Measurements from ENCODE around the gene GNRH2.
"Not testable (repeated sequence)": the region's sequence is repeated elsewhere in the genome, so short reads cannot be mapped to it uniquely, and the experiment has no call there.

GNRH2 gene

DNA sequence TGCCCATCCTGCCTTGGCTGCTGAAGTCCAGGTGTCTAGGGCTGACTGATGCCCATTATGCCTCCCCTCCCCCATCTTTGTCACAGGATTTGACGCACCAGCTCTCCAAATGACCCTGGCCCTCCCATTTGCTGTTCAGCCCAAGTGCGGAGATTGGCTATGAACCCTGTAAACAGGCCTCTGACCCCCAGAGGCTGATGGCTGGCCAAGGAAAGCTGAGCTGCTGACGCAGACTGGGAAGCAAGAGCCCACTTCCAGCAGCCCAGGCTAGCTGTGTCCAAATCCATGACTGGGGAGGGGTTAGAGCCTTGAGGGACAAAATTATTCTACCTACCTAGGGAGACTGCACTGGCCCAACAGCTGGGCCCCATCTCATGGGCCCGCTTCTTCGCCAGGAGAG lies 797 bp upstream of the GNRH2 start:
- DNase-seq (ENCODE audit: low read depth), result no peak

DNA sequence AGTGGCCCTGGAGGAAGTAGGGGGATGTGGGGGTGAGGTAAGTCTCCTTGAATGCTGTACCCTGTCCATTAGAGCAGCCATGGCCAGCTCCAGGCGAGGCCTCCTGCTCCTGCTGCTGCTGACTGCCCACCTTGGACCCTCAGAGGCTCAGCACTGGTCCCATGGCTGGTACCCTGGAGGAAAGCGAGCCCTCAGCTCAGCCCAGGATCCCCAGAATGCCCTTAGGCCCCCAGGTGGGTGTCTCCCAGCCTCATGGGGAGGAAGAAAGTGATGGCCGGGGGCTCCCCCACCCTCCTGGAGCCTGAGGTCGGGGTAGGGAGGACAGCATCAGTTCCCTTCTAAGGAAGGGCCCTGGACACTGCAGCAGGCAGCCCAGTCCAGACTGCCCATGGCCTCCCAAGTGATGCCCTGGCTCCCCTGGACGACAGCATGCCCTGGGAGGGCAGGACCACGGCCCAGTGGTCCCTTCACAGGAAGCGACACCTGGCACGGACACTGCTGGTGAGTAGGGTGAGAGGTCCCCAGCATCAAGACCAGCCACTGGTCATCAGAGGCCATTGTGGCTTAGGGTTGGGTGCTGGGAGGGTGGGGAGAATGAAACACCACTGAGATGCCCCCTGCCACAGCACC lies 1.0 kb downstream of the GNRH2 start:
- no peak for DNase-seq (ENCODE audit: low read depth)

DNA sequence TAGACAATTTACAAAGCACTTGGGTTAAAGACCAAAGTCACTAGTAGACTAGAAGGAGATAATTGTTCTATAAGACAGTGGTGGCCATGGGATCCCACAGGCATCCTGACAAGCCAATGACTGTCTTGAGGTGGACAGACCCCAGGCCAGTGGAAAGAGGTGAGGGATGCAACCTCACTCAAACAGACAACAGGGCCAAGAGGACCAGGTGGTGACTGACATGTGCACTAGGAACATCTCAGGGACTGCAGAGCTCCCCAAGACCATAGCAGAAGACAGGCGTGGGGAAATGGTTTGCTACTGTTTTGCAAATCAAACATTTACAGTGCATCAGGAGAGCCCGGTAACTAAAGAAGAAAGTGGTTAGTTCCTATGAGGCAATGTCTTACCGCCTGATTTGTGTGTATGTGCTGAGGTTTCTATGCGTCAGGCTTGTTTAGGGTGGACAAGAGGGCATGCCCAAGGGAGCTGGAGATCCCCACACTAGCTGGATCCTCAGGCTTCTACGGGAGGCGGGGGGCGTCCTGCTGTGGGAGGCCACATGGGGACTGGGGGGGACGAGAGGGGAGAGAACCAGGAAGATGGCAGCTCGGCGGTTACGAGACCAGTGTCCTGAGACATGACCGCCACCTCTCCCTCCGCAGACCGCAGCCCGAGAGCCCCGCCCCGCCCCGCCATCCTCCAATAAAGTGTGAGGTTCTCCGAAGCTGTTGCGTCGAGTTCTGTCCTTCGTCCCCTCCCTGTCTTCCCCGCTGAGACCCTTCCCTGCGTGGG lies 1.8 kb downstream of the GNRH2 start:
- no peak for DNase-seq (ENCODE audit: low read depth)

DNA sequence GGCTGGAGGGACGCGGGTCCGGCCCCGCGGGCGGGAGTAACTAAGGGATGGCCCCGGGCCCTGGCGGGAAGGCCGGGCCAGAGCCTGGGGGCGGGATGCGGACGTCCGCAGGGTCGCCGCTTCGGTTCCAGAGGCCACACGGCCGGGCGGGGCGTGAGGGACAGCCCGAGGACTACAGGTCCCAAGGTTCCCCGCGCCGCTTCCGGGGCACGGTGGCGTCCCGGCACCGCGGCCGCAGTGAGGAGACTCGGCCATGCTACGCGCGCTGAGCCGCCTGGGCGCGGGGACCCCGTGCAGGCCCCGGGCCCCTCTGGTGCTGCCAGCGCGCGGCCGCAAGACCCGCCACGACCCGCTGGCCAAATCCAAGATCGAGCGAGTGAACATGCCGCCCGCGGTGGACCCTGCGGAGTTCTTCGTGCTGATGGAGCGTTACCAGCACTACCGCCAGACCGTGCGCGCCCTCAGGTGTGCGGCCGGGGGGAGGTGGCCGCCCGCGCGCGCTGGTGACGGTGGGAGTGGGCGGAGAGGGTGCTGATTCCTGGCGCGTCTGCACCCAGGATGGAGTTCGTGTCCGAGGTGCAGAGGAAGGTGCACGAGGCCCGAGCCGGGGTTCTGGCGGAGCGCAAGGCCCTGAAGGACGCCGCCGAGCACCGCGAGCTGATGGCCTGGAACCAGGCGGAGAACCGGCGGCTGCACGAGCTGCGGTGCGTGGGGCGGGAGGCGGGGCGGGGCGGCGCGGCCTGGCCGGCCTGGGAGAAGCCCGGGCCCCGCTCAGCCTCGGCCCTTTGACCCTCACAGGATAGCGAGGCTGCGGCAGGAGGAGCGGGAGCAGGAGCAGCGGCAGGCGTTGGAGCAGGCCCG lies 2.6 kb downstream of the GNRH2 start, which contains the start of gene MRPS26:
Gene MRPS26 (plus strand): TSS at position 237 of the 861 bp plus-strand sequence. CDS start 17 bp downstream, at position 254.
- DNase-seq (ENCODE audit: low read depth), result peak; percentile 68

DNA sequence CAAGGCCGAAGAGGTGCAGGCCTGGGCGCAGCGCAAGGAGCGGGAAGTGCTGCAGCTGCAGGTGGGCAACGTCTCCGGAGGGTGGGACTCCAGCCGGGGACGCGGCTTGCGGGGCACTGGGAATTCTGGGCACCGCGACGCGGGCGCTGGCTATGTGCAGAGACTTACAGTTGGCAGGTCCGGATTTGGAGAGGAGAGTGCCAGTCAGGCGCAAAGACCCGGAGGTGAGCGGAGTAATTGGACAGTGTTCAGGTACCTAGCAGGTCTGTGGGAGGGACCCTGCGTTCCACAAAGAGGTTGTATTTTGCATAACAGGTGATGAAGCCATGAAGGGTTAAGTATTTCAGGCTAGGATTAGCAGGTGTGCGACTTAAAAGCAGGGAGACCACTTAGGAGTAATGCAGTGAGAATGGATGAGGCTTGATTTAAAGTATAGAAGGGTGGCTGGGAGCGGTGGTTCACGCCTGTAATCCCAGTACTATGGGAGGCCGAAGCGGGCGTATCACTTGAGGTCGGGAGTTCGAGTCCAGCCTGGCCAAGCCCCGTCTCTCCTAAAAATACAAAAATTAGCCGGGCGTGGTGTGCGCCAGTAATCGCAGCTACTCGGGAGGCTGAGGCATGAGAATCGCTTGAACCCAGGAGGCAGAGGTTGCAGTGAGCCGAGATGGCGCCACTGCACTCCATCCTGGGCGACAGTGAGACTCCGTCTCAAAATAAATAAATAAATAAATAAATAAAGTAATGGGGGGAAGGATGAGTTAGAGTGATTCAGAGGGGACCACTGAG lies 3.4 kb downstream of the GNRH2 start:
- no peak for DNase-seq (ENCODE audit: low read depth)

DNA sequence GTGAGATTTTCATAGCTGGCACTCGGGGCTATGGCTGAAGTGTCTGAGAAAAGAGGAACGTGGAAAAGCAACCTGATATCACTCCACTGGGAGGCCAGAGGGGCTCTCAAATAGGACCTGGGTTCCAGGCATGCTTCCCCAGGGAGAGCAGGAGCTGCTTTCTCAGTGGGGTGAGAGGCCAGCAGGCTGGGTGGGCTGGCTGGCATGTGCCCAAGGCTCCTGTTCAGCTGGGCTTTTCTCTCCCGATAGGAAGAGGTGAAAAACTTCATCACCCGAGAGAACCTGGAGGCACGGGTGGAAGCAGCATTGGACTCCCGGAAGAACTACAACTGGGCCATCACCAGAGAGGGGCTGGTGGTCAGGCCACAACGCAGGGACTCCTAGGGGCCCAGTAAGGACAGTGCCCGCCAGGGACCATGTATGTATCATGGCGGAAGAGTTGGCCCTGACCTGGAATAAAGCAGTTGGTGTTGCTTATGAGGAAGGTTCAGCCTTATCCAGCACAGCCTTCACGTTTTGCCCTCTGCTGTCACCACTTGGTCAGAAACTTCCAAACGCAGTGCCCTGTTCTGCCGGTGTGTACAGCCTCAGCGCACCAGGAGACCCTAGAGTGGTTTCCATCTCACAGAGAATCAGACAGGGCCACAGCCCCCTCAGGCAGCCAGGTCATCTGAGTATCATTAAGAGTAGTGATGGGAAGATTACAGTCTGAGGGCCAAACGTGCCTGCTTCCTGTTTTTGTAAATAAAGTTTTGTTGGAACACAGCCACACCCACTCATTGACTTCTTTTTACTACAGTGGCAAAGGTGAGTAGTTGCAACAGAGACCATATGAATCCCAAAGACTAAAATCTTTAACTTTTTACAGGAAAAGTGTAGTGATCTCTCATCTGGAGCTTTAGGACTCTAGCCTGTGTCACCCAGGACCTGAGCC lies 4.3 kb downstream of the GNRH2 start:
- DNase-seq (ENCODE audit: low read depth), result no peak

DNA sequence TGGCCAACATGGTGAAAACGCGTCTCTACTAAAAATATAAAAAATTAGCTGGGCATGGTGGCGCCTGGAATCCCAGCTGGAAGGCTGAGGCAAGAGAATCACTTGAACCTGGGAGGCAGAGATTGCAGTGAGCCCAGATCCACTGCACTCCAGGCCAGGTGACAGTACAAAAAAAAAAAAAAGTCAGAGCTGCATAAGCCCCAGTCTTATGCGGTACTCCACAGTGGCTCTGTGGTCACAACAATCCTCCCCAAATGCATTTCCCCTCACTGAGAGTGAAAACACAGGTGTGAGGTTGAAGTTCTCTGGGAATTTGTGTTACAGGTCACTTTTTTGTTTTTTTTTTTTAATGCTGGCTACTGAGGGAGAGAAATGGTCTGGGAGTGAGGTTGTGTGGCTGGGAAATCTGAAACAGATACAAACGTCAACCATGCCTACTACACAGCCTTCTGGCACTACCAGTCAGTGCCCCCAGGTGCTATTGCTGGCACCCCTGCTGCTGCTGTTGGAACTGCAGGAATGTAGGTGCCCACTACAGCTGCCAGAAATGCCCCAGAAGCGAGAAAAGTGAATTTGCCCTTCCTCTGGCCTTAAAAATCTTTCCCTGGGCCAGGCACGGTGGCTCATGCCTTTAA lies 8.1 kb downstream of the GNRH2 start:
- no peak for DNase-seq (ENCODE audit: low read depth)

DNA sequence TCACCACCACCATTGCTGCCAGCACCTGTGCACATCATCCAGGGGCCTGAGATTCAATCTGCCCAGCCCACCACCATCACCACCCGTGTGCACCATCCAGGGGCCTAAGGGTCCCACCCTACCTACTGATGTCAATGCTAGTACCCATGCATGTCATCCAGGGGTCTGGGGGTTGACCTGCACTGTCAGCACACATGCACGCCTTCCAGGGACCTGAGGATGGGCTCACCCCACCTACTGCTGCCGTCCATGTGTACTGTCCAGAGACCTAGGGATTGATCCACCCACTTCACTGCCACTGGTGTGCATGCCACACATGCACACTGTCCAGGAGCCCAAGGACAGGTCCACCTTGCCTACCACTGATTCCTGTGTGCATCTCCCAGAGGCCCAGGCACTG lies 16.1 kb downstream of the GNRH2 start:
- no peak for DNase-seq (ENCODE audit: low read depth)

DNA sequence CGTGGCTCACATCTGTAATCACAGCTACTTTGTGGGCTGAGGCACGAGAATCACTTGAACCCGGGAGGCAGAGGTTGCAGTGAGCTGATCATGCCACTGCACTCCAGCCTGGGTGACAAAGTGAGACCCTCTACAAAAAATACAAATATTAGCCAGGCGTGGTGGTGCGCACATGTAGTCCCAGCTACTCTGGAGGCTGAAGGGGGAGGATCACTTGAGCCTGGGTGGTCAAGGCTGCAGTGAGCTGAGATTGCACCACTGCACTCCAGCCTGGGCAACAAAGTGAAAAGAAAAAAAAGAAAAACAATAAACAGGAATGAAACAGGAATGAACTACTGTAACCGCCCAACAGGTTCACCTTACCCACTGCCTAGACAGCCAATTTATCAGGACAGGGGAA lies 20.7 kb downstream of the GNRH2 start:
- not testable (repeated sequence) for DNase-seq (ENCODE audit: low read depth)

DNA sequence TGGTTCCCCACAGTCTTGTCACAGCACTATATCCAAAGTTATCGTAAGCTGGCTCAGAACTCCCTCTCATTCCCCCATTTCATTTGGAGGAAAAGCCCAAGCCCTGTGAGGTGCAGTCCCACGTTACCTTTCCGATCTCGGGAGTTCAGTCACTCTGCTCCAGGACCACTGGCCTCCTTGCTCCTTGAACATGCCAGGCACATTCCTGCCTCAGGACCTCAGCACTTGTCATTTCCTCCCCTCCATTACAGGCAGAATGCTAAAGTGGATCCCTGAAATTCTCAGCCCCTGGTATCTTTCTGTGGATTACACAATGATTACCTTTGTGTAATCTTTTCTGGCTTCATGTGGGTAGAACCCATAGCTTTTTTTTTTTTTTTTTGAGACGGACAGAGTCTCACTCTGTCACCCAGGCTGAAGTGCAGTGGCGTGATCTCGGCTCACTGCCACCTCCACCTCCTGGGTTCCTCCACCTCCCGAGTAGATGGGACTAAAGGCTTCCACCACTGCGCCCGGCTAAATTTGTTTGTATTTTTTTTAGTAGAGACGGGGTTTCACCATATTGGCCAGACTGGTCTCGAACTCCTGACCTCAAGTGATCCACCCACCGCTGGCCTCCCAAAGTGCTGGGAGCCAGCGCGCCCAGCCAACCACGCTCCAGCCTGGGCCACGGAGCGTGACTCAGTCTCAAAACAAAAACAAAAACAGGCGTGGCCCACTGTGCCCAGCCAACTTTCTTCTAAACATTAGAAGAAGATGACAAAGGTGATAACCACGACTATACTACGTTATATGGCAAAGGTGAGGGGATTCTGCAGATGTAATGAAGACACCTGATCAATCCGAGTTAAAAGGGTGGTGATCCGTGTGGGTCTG lies 24.0 kb downstream of the GNRH2 start:
- DNase-seq (ENCODE audit: low read depth), result no peak

DNA sequence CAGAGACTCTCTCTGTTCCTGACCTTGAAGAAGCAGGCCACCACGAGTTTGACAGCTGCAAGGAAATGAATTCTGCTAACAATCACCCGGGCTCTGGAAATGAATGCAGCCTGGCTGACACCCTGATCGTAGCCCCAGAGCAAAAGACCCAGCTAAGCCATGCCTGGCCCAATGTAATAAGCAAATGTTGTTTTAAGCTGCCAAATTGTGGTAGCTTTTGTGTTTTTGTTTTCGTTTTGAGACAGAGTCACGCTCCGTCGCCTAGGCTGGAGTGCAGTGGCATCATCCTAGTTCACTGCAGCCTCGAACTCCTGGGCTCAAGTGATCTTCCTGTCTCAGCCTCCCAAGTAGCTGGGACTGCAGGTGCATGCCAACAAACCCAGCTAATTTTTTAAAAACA lies 24.7 kb downstream of the GNRH2 start:
- DNase-seq (ENCODE audit: low read depth), result no peak

DNA sequence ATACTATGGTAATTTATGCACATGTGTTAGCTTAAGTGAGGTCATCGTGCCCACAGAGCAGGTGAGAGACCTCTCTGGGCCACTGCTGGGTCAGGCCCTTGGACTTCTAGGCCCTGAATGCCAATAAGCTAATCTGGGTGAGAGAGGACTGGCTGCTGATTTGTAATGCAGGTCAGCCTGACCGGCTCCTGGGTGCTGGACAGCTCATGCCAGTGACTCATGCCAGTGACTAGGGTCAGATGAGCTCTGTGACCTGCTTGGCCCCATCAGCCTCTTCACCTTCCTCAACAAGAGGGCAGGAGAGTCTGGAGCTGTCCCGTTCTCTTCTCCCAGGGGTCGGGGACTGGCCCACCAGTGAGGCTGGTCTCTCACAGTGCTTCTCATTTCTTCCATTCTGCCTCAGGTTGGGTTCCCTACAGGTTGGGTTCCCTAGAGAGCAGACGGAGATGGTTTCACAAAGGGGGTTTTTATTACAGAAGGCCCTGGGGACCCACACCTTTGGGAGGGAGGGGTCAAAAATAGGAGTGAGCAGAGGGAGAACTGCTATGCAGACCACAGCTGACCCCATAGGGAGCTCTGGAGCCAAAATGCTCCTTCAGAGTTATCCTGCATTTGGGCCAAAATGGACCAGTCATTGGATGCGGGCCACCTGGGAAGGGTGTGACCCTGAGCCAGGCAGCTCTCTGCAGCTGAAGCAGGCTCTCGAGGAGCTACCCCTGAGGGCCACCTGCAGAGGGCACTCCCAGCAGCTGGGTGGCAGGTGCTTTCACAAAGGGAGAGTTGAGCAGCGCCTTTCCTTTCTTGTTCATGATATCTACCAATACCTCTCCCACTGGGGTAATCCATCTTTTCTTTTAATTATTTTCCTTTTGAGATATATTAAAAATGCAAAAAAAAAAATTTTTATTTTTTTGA lies 25.8 kb downstream of the GNRH2 start:
- no peak for DNase-seq (ENCODE audit: low read depth)

DNA sequence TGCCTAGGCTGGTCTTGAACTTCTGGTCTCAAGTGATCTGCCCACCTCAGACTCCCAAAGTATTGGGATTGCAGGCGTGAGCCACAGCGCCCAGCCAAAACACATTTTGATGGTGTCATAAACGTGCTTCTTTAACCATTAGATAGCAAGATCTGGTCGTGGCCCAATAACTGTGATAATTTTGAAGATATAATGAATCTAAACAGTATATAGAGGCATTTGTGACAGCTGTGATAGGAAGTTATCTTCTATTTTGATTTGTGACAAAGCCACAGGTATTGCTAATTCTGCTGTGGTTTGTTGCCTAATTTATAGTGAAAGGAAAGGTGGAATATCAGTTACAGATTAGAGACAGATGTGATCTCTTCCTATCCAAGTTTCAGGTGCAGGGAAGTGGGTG lies 27.3 kb downstream of the GNRH2 start:
- no peak for DNase-seq (ENCODE audit: low read depth)

DNA sequence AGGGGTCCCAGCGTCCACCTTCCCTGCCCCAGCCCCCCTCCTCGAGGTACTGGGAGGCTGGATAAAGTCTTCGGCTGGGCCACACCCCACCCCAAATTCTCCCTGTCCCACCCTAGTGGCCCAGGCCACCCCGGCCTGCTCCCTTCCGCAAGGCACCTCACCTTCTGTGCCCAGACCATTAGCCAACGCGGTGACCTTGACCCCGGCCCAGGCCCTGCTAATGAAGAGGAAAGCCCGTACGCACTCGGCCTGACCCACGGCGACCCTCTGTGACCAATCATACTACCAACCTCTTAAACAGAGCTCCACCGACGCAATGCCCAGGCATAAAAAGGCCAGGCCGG lies 27.8 kb downstream of the GNRH2 start:
- no peak for DNase-seq (ENCODE audit: low read depth)

DNA sequence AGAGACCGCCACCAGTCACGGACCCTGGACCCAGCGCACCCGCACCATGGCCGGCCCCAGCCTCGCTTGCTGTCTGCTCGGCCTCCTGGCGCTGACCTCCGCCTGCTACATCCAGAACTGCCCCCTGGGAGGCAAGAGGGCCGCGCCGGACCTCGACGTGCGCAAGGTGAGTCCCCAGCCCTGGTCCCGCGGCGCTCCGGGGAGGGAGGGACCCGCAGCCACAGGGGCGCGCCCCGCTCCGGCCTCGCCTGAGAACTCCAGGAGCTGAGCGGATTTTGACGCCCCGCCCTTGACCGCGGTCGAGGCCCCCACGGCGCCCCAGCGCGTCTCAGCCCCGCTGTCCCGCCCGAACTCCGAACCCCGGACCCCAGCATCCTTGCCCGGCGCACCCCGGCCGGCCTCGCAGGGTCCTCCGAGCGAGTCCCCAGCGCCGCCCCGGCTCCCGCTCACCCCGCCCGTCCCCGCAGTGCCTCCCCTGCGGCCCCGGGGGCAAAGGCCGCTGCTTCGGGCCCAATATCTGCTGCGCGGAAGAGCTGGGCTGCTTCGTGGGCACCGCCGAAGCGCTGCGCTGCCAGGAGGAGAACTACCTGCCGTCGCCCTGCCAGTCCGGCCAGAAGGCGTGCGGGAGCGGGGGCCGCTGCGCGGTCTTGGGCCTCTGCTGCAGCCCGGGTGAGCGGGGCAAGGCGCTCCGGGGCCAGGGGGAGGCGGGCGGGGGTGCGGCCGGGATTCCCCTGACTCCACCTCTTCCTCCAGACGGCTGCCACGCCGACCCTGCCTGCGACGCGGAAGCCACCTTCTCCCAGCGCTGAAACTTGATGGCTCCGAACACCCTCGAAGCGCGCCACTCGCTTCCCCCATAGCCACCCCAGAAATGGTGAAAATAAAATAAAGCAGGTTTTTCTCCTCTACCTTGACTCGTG lies 28.4 kb downstream of the GNRH2 start, which contains the start of gene OXT:
Gene OXT (plus strand): TSS at position 11 of the 920 bp plus-strand sequence. CDS start 36 bp downstream, at position 47.
- DNase-seq (ENCODE audit: low read depth), result no peak

DNA sequence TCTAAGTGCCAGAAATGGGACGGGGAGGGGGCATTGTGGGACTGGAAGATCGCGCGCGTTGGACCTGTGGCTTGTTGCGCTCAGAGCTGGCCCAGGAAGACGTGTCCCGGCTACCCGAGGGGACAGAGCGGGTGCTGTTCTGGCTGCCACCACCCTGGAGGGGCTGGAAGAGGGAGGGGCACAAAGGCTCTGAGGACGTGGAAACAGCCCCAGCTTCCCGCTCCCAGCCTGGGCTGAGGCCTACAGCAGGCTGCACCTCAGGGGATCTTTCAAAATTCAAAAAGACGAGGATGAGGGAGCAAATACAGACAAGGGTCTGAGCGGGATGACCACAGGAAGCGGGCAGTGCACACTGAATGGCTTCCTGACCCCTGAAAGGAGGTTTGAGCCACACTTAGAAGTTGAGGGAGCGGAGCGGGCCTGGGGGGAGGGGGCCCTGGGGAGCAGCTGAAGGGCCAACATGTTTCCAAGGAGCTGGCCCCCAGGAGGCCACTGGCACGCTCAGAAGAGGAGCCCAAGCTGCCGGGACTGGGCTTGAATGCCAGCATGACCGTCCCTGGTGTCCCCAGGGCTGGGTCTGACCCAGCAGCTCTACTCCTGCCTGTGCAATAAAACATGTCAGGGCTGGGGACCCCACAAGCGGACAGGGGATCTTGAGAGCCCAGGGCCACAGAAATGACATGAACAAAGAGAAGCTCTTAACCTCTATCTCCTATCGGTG lies 29.3 kb downstream of the GNRH2 start:
- DNase-seq (ENCODE audit: low read depth), result no peak

Data from stimulated activated CD8-positive, alpha-beta memory T cell treated with anti-CD3 and anti-CD28 coated beads, Interleukin-15, amount 100 ng/mL, for 24 hours (primary cell).